LoVo (cell line): Measurements from ENCODE around the gene NAA38.
A peak's percentile ranks its signal among the peaks of the same experiment; 100 is the strongest.
"Not testable (repeated sequence)": the region's sequence is repeated elsewhere in the genome, so short reads cannot be mapped to it uniquely, and the experiment has no call there.

Experiments
- DNase-seq: peaks from one replicate; pipeline ENCODE4 v3.0.0-alpha.2; 2016; ENCODE audit warnings: low spot score

NAA38 gene

GRCh38 chr17:7882068-7882467, 24.7 kb upstream of the NAA38 start:
- DNase-seq, result no peak

DNA sequence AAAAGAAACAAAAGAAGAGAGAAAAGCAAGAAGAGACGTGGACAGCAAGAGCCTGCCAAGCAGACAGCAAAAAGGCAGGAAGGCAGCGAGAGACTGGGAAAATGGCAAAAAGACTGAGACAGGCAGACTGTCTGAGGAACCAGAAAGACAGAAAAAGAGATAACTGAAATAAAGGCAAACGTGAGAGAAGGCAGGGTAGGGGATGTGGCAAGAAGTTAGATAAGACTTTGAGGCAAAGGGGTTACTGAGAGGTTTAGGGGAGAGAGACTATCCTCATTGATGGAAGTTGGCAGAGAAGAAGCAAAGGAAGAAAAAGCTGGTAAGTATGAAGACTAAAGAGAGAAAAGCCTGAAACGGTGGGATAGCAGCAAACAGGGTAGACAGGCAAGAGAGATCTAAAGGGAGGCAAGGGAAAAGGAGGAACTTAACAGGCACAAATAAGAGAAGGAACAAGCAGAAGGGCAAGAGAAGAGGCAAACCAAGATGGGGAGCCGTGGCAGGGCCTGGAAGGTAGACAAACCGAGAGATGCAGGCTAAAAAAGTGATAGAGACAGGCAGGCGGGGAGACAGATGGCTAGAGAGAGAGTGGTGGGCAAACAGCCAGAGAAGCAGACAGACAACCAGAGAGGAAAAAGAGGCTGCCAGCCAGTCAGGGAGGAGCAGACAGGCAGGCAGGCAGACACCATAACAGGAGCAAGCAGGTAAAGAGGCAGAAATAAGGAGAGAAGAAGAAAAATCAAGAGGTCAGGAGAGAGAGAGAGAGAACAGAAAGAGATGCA, 24.1 kb upstream of the NAA38 start:
- no peak for DNase-seq

GRCh38 chr17:7880076-7880868, 22.9 kb upstream of the NAA38 start:
- no peak for DNase-seq

DNA sequence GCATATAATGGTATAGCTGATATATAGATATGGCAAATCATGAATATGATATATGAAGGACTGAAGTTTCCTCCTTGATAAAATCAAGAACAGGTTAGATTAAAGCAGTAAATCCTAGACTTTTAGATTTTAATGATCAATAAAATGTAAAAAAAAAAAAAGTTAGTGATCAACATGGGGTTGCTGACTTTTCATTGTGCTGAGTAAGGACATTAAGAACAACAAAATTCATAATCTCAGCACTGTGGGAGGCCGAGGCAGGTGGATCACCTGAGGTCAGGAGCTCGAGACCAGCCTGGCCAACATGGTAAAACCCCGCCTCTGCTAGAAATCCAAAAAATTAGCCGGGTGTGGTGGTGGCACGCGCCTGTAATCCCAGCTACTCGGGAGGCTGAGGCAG, 20.9 kb upstream of the NAA38 start:
- DNase-seq, result no peak

DNA sequence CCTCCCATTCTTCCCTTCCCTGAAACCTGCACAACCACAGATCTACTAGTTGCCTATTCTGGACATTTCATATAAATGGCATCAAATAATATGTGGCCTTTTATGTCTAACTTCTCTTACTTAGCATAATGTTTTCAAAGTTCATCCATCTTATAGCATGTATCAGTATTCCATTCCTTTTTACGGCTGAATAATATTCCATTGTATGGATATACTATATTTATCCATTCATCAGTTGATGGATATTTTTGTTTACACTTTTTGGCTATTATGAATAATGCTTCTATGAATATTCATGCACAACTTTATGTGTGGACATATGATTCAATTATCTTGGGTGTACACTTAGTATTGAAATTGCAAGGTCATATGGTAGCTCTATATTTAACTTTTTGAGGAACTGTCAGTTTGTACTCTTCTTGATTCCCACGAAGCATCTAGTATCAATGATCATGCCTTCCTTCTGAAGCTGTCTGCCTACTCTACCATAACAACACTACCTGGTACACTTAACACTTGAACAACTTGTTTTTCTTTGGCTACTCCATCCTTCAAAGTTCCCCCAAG, 18.5 kb upstream of the NAA38 start:
- DNase-seq, result no peak

DNA sequence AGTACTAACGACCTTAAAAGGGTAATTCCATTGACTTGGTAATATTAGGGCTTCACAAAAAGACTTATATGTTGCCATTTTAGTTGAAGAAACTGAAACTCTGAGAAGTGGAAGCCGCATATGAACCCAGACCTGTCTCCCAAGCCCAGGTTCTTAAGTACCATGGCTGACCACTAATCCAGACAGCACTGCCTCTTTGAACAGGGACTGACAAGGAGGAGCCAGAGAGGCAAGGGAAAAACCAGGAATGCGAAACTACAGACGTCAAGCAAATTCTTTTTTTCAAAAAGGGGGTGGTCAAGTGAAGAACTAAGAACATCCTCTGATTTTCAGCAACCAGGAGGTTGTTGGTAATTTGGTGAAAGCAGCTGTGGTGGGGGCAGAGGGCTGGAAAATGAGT, 15.7 kb upstream of the NAA38 start:
- DNase-seq, result no peak

GRCh38 chr17:7867881-7868329, 10.5 kb upstream of the NAA38 start:
- DNase-seq, result no peak

DNA sequence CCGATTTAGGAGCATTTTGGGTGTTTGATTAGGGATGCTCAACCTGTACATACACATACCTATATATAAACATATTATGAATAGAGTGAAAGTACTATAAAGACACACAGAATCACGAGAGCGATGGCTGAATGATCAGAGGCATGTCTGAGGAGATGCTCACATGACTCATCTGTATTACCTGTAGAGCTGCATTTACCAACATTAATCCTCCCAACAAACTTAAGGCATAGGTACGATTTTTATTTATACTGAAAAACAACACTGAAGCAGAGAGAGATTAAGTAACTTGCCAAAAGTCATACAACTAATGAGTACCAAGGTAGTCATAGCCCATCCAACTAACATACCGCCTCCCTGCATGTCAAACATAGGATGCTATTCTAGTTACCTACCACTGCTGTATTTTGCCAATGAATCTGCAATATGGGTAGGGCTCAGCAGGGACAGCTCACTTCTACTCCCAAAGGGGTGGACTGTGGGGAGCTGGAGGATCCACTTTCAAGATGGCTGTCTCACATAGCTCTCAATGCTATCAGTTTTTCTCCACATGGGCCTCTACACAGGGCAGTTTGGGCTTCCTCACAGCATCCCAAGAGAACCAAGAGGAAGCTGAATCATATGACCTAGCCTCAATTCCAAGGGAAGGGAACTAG, 7.8 kb upstream of the NAA38 start:
- DNase-seq, result no peak

- not testable (repeated sequence) for DNase-seq
These were observed 7.0 kb upstream of the NAA38 start for GRCh38 chr17:7864384-7864783.

DNA sequence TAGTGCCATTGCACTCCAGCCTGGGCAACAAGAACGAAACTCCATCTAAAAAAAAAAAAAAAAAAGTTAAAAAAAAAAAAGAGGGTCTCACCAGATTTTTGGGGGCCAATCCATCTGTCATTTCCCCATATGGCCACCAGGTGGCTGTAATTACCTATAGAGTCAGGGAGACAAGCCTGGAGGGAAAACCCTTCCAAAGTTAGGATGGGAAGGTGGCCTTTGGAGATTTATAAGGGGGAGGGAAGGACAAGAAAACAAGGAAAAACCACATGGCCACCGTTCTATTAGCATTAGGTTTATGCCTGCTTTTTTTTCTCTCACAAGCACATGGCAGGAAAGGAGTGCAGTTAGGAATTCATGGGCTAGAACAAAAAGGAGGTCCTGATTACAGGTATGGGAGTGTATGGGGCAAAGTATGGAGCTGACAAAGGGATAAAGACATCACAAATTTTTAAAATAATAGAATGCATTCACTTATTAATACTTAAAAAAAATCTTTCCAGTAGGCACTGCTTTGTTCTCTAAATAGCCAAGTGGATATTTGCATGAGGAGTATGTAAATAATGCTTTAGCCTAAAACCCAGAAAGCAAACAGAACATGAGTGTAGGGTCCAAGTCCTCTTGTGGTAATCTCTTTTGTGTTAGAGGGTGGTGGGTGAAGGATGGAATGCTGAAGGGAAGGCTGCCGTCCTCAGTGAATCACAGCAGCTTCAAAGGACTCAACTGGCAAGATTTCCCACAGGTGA, 5.5 kb upstream of the NAA38 start:
- peak; percentile 28 for DNase-seq

DNA sequence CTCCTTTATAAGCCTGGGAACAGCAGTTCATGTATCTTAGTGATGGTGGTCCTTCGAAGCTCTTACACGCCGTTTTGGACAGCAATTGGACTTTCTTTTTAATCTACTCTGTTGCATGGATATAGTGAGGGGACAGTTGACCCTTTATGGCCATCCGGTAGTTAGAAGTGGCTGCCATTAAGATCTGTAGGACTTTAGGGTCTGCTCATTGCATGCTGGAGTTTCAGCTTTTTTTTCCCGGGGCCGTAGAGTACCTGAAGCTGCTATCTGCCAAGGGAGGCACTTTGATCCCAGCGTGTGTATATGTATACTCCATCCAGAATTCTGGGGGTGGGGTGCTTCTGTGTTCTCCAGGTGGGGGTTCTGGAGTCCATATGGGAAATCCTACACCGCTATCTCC, 1.7 kb upstream of the NAA38 start:
- no peak for DNase-seq

DNA sequence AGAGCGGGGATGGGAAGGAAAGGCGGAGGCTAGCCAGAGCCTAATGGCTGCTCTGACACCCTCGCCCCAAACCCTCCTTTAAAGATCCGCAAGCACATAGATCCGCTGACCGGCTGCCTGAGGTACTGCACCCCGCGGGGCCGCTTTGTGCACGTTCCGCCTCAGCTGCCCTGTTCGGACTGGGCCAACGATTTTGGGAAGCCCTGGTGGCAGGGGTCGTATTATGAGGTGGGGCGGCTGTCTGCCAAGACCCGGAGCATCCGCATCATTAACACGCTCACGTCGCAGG, 1.1 kb upstream of the NAA38 start:
- DNase-seq, result peak; percentile 65

DNA sequence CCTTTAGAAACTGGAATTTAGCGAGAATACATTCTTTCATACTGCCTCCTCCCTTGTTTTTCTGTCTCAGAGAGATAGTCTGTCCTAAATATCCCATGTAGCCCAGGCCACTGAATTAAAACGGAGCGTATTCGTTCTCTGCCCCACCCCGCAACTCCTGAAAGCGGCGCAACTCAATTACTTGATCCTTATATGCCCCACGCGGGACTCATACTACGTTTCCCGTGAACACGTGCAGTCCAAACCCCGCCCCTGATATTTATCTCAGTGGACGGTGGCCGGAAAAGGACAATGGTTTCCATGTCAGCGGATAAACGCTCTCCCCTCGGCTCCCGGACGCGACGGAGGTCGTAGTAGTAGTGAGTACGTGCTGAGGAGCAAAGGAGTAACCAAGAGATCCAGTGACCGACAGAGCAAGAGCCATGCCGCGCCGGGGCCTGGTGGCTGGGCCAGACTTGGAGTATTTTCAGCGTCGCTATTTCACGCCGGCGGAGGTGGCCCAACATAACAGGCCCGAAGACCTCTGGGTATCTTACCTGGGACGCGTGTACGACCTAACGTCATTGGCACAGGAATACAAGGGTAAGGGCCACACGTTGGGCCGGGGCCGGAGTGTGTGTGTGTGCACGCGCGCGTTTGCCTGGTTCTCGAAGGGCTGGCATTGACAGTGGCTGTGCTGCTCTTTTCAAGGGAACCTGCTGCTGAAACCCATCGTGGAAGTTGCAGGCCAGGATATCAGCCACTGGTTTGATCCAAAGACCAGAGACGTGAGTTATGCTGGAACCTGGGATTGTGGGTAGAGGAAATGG, 558 bp upstream of the NAA38 start, which contains the start of gene CYB5D1:
Gene CYB5D1 (plus strand): TSS at position 291 of the 809 bp plus-strand sequence. CDS start 132 bp downstream, at position 423.
- DNase-seq, result peak; percentile 91

DNA sequence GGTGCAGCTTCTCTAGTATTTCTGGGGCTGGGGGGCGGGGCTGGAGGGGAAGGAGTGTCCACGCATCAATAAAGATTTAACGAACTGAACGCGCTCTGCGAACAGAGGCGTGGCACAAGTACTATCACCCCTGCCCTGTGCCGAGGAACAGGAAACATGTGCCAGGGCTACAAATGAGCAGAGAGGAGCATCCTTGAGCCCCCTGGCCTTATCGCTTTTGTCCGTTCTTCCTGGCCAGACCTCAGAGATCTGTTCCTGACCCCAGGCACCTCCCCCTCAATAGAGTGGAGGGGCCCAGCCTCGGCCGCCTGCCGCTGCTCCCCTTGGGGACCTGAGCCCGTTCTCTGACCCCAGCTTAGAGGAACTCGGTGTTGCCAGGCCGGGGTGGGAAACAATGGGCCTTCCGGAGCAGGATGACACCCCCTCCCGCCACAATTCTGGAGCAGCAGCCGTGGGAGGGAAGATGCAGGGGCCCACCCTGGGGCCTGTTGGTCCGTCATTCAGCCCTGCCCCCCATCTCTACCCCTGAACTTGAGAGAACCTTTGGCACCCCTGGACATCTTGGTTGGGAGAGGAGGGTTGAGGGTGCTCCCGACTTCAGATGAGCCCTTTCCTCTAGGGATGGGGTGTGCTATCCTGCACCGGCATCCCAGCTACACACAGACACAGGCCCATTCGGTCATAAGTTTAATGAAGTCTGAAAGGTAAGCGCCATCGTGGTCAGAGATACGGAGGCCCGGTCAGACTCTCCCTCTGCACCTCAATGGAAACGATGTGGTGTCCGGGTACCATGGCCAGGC, 1.1 kb downstream of the NAA38 start:
- DNase-seq, result peak; percentile 56

- DNase-seq, result no peak
These were observed 1.7 kb downstream of the NAA38 start for GRCh38 chr17:7855660-7856010.

- DNase-seq, result no peak
These were observed 2.3 kb downstream of the NAA38 start, which contains the start of gene TMEM88 for GRCh38 chr17:7854851-7855659. TMEM88 (plus strand) TSS chr17:7855066; CDS start chr17:7855075, 9 bp downstream.

- no peak for DNase-seq
These were observed 3.1 kb downstream of the NAA38 start for GRCh38 chr17:7854078-7854777.

DNA sequence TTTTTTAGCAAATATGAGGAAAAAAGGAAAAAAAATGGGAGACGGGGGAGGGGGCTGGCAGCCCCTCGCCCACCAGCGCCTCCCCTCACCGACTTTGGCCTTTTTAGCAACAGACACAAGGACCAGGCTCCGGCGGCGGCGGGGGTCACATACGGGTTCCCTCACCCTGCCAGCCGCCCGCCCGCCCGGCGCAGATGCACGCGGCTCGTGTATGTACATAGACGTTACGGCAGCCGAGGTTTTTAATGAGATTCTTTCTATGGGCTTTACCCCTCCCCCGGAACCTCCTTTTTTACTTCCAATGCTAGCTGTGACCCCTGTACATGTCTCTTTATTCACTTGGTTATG, 3.7 kb downstream of the NAA38 start:
- DNase-seq, result no peak
